Glutamatergic neuron (in vitro differentiated cells): Measurements from ENCODE around the gene DPEP2NB. TPM values are rescaled to one million over a fixed set of nuclear protein-coding genes. Genes with fewer than 3 reads are reported as not detected.
"Not testable (repeated sequence)": the region's sequence is repeated elsewhere in the genome, so short reads cannot be mapped to it uniquely, and the experiment has no call there.

Source experiments
- DNase-seq: peaks from one replicate; pipeline ENCODE4 v3.0.0; 2022
- H3K27ac Mint-ChIP-seq: one replicate; pipeline ENCODE4 v1.8.0; 2020; ENCODE audit warnings: mild to moderate bottlenecking, mixed read lengths, inconsistent platforms; ENCODE audit not compliant: unreplicated experiment
- H3K27me3 Mint-ChIP-seq: one replicate; pipeline ENCODE4 v1.8.0; 2020; ENCODE audit warnings: mild to moderate bottlenecking, moderate library complexity, mixed read lengths, inconsistent platforms; ENCODE audit not compliant: unreplicated experiment
- H3K36me3 Mint-ChIP-seq: one replicate; pipeline ENCODE4 v1.8.0; 2020; ENCODE audit warnings: mild to moderate bottlenecking, mixed read lengths, inconsistent platforms; ENCODE audit not compliant: unreplicated experiment
- H3K4me1 Mint-ChIP-seq: one replicate; pipeline ENCODE4 v1.8.0; 2020; ENCODE audit warnings: mild to moderate bottlenecking, low read depth, mixed read lengths, inconsistent platforms; ENCODE audit not compliant: unreplicated experiment
- H3K4me3 Mint-ChIP-seq: one replicate; pipeline ENCODE4 v1.8.0; 2020; ENCODE audit warnings: mild to moderate bottlenecking, mixed read lengths, inconsistent platforms; ENCODE audit not compliant: unreplicated experiment
- H3K9me3 Mint-ChIP-seq: one replicate; pipeline ENCODE4 v1.8.0; 2020; ENCODE audit warnings: mild to moderate bottlenecking, moderate library complexity, mixed read lengths, inconsistent platforms; ENCODE audit not compliant: unreplicated experiment
- CTCF ChIP-seq: fragments of 200-600 bp; sonication (generic); IDR thresholded peaks from one replicate; pipeline ENCODE4 v1.5.0; 2021; ENCODE audit not compliant: partially characterized antibody, unreplicated experiment
- total RNA-seq: library from RNA; stranded (reverse); fragmentation: NEBNext Ultra II Directional; extraction: Animal tissue kit (Norgen Biotek cat#: 25700); gene quantifications from one replicate; pipeline ENCODE4 v1.2.1, GENCODE V29; 2021; ENCODE audit not compliant: unreplicated experiment

Gene DPEP2NB
- total RNA-seq, 1 donor from 2014 or later: not detected

- H3K27me3 Mint-ChIP-seq: peaks cover 3% of the 10 kb centered on the region
Observed at GRCh38 chr16:68040506-68041288, 25.0 kb upstream of the DPEP2NB start.

GRCh38 chr16:68037841-68038597, 22.3 kb upstream of the DPEP2NB start:
- DNase-seq: no peak
- Mint-ChIP-seq H3K27me3 (peaks cover 3% of the 10 kb centered on the region), H3K9me3 (no peaks in the 10 kb centered on the region), H3K4me1 (no peaks in the 10 kb centered on the region), H3K36me3 (peaks cover 5% of the 10 kb centered on the region), H3K27ac (no peak overlapping the region), H3K4me3 (no peak overlapping the region)
- TF ChIP-seq CTCF: no peak

More at GRCh38 chr16:68040506-68041288, 25.0 kb upstream of the DPEP2NB start:
- H3K4me3 Mint-ChIP-seq: no peak overlapping the region
- H3K27ac Mint-ChIP-seq: peak overlapping the region; percentile 28
- H3K9me3 Mint-ChIP-seq: no peaks in the 10 kb centered on the region
- DNase-seq: peak; percentile 86
- TF ChIP-seq CTCF: peak; percentile 86
- no peaks in the 10 kb centered on the region for H3K4me1 Mint-ChIP-seq
- peaks cover 5% of the 10 kb centered on the region for H3K36me3 Mint-ChIP-seq

GRCh38 chr16:68035227-68035626, 19.5 kb upstream of the DPEP2NB start:
- Mint-ChIP-seq H3K27me3 (peaks cover 1% of the 10 kb centered on the region), H3K36me3 (peaks cover 5% of the 10 kb centered on the region), H3K4me1 (no peaks in the 10 kb centered on the region), H3K9me3 (peaks cover 2% of the 10 kb centered on the region), H3K27ac (no peak overlapping the region), H3K4me3 (peak overlapping the region; percentile 69)
- TF ChIP-seq CTCF: no peak
- DNase-seq: no peak

- Mint-ChIP-seq H3K27ac (no peak overlapping the region), H3K4me1 (no peaks in the 10 kb centered on the region), H3K9me3 (peaks cover 2% of the 10 kb centered on the region), H3K27me3 (peaks cover 1% of the 10 kb centered on the region), H3K36me3 (no peaks in the 10 kb centered on the region), H3K4me3 (no peak overlapping the region)
- no peak for TF ChIP-seq CTCF
- no peak for DNase-seq
Observed at GRCh38 chr16:68033101-68033500, 17.4 kb upstream of the DPEP2NB start.

- no peaks in the 10 kb centered on the region for H3K4me1 Mint-ChIP-seq
- peaks cover 2% of the 10 kb centered on the region for H3K9me3 Mint-ChIP-seq
- H3K27ac Mint-ChIP-seq: no peak overlapping the region
- H3K36me3 Mint-ChIP-seq: no peaks in the 10 kb centered on the region
- no peak for TF ChIP-seq CTCF
- DNase-seq: no peak
- H3K27me3 Mint-ChIP-seq: no peaks in the 10 kb centered on the region
- no peak overlapping the region for H3K4me3 Mint-ChIP-seq
Observed at GRCh38 chr16:68031951-68032350, 16.2 kb upstream of the DPEP2NB start.

GRCh38 chr16:68030108-68030507, 14.4 kb upstream of the DPEP2NB start:
- not testable (repeated sequence) for H3K36me3 Mint-ChIP-seq, H3K27me3 Mint-ChIP-seq, H3K4me1 Mint-ChIP-seq, H3K9me3 Mint-ChIP-seq, H3K27ac Mint-ChIP-seq, DNase-seq, H3K4me3 Mint-ChIP-seq
